GM12878 (cell line): ENCODE results near the gene EPB41. TPM values are rescaled to one million over a fixed set of nuclear protein-coding genes. Genes with fewer than 3 reads are reported as not detected.

ENCODE experiments used
- CREB1 ChIP-seq: IDR thresholded peaks from 2 replicates; pipeline ENCODE4 v1.6.1; 2012; ENCODE audit warnings: low read depth, mild to moderate bottlenecking, inconsistent platforms
- RAD21 ChIP-seq: IDR thresholded peaks from 2 replicates; pipeline ENCODE4 v1.6.1; 2011; ENCODE audit warnings: mild to moderate bottlenecking, low read depth, low read length, moderate library complexity; ENCODE audit not compliant: insufficient read depth
- RBBP5 ChIP-seq: fragments of 200-600 bp; sonication (generic); conservative IDR thresholded peaks from 2 replicates; pipeline ENCODE4 v1.6.1; 2016
- RUNX3 ChIP-seq: IDR thresholded peaks from 2 replicates; pipeline ENCODE4 v1.6.1; 2012; ENCODE audit warnings: low read length, inconsistent platforms
- SMARCA5 ChIP-seq: fragments of 450-650 bp; IDR thresholded peaks from 2 replicates; pipeline ENCODE4 v1.6.1; 2017; ENCODE audit warnings: mild to moderate bottlenecking
- SMC3 ChIP-seq: IDR thresholded peaks from 2 replicates; pipeline ENCODE4 v1.6.1; 2011; ENCODE audit warnings: low read length, improper control_type of control experiment, borderline replicate concordance
- polyA plus RNA-seq, 11 experiments: library from polyadenylated mRNA; depleted of rRNA in 4 of 11; unstranded in 6 of 11; stranded (reverse) in 5 of 11; fragments of >200 nt; fragmentation: Nextera tagmentation in 4 of 11; fragmentation: Illumina TruSeq in 1 of 11; extraction: Ambion mirVana in 4 of 11; extraction: Trizol in 1 of 11; gene quantifications; 1 replicate in 1 of 11; 2 replicates in 10 of 11; pipeline versions ENCODE4 v1.2.1 to v1.2.3, GENCODE V29; 2011 to 2016; ENCODE audit warnings: inconsistent platforms in 2 of 11, missing spikeins in 2 of 11, low read depth in 1 of 11
- total RNA-seq, 4 experiments: library from RNA; depleted of rRNA in 3 of 4; stranded (reverse); fragments of >200 nt in 3 of 4; fragmentation: Illumina TruSeq in 1 of 4; extraction: Trizol in 1 of 4; gene quantifications; 2 replicates each; pipeline versions ENCODE4 v1.2.1 to v1.2.3, GENCODE V29; 2013 to 2021
- TF ChIP-seq, protein P1 (sequence below): fragments of 450-650 bp; formaldehyde crosslinking; IDR thresholded peaks from 2 replicates; pipeline ENCODE4 v1.5.0; 2022; ENCODE audit warnings: mild to moderate bottlenecking, missing genetic modification characterization
- TF ChIP-seq, protein P2 (sequence below): fragments of 450-650 bp; formaldehyde crosslinking; IDR thresholded peaks from 2 replicates; pipeline ENCODE4 v1.4.0; 2022; ENCODE audit warnings: mild to moderate bottlenecking, moderate library complexity
- TF ChIP-seq, protein P3 (sequence below): fragments of 450-650 bp; IDR thresholded peaks from 2 replicates; pipeline ENCODE4 v1.6.1; 2014; ENCODE audit warnings: mild to moderate bottlenecking

EPB41 gene
- total and polyA plus RNA-seq, 10 of the 15 experiments (the other 5 are each of a cell fraction or from before 2014, with no cell fraction given) = 1.1 to 77.6 (median 58.8) TPM

GRCh38 chr1:29033829-29034466, 119.6 kb downstream of the EPB41 start (continued):
- TF ChIP-seq, protein P1, sequence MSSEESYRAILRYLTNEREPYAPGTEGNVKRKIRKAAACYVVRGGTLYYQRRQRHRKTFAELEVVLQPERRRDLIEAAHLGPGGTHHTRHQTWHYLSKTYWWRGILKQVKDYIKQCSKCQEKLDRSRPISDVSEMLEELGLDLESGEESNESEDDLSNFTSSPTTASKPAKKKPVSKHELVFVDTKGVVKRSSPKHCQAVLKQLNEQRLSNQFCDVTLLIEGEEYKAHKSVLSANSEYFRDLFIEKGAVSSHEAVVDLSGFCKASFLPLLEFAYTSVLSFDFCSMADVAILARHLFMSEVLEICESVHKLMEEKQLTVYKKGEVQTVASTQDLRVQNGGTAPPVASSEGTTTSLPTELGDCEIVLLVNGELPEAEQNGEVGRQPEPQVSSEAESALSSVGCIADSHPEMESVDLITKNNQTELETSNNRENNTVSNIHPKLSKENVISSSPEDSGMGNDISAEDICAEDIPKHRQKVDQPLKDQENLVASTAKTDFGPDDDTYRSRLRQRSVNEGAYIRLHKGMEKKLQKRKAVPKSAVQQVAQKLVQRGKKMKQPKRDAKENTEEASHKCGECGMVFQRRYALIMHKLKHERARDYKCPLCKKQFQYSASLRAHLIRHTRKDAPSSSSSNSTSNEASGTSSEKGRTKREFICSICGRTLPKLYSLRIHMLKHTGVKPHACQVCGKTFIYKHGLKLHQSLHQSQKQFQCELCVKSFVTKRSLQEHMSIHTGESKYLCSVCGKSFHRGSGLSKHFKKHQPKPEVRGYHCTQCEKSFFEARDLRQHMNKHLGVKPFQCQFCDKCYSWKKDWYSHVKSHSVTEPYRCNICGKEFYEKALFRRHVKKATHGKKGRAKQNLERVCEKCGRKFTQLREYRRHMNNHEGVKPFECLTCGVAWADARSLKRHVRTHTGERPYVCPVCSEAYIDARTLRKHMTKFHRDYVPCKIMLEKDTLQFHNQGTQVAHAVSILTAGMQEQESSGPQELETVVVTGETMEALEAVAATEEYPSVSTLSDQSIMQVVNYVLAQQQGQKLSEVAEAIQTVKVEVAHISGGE (CRISPR knock-in tag) = no peak
- TF ChIP-seq, protein P2, sequence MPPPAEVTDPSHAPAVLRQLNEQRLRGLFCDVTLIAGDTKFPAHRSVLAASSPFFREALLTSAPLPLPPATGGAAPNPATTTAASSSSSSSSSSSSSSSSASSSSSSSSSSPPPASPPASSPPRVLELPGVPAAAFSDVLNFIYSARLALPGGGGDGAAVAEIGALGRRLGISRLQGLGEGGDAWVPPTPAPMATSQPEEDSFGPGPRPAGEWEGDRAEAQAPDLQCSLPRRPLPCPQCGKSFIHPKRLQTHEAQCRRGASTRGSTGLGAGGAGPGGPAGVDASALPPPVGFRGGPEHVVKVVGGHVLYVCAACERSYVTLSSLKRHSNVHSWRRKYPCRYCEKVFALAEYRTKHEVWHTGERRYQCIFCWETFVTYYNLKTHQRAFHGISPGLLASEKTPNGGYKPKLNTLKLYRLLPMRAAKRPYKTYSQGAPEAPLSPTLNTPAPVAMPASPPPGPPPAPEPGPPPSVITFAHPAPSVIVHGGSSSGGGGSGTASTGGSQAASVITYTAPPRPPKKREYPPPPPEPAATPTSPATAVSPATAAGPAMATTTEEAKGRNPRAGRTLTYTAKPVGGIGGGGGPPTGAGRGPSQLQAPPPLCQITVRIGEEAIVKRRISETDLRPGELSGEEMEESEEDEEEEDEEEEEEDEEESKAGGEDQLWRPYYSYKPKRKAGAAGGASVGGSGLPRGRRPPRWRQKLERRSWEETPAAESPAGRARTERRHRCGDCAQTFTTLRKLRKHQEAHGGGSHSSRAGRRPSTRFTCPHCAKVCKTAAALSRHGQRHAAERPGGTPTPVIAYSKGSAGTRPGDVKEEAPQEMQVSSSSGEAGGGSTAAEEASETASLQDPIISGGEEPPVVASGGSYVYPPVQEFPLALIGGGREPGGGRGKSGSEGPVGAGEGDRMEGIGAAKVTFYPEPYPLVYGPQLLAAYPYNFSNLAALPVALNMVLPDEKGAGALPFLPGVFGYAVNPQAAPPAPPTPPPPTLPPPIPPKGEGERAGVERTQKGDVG (CRISPR knock-in tag) = no peak
- TF ChIP-seq CREB1 = no peak
- peak; percentile 12; the same call in 1 of the 2 replicates for TF ChIP-seq RUNX3
- no peak for TF ChIP-seq RBBP5
- peak; percentile 93 for TF ChIP-seq RAD21
- TF ChIP-seq SMARCA5 = peak; percentile 35; the same call in 1 of the 2 replicates
- TF ChIP-seq, protein P3, sequence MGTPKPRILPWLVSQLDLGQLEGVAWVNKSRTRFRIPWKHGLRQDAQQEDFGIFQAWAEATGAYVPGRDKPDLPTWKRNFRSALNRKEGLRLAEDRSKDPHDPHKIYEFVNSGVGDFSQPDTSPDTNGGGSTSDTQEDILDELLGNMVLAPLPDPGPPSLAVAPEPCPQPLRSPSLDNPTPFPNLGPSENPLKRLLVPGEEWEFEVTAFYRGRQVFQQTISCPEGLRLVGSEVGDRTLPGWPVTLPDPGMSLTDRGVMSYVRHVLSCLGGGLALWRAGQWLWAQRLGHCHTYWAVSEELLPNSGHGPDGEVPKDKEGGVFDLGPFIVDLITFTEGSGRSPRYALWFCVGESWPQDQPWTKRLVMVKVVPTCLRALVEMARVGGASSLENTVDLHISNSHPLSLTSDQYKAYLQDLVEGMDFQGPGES = no peak
- peak; percentile 95 for TF ChIP-seq SMC3
